ENCODE measurements around the gene RBMY1E. TPM values are rescaled to one million over a fixed set of nuclear protein-coding genes. Genes with fewer than 3 reads are reported as not detected.

RBMY1E gene
- not detected in 2 replicates for total RNA-seq

GRCh38 chrY:21917932-21918331 lies at the start of gene RBMY1E:
RBMY1E (minus strand) TSS chrY:21918032; CDS start chrY:21916054, 1,978 bp downstream.

GRCh38 chrY:21894426-21894825 lies 23.4 kb downstream of the RBMY1E start, which contains the start of gene RBMY1D:
RBMY1D (minus strand) TSS chrY:21894526; CDS start chrY:21892513, 2,013 bp downstream.

Other genes starting within 250 kb of the RBMY1E start
- gene RBMY1D, start 23.5 kb downstream of the RBMY1E start, total RNA-seq: not detected in 2 replicates